Coronary artery (tissue), 2 donors: ENCODE measurements around the gene FASTK.

ENCODE experiments used
- DNase-seq: peaks from one replicate; pipeline ENCODE4 v3.0.0-alpha.2; 2017; ENCODE audit warnings: low spot score
- H3K27ac ChIP-seq, 2 donors: fragments of 200-600 bp; sonication (generic); one replicate each; pipeline ENCODE4 v1.5.1; 2016 to 2019
- H3K4me3 ChIP-seq: fragments of 200-600 bp; sonication (generic); 2 replicates; pipeline ENCODE4 v1.5.1; 2016; ENCODE audit warnings: mild to moderate bottlenecking, moderate library complexity
- TF ChIP-seq, protein P1 (sequence below): fragments of 200-600 bp; sonication (generic); IDR thresholded peaks from one replicate; pipeline ENCODE4 v1.5.1; 2019; ENCODE audit warnings: antibody characterized with exemption

FASTK gene

GRCh38 chr7:151125846-151126481 is 45.4 kb upstream of the FASTK start:
- DNase-seq: no peak
- TF ChIP-seq, protein P1, sequence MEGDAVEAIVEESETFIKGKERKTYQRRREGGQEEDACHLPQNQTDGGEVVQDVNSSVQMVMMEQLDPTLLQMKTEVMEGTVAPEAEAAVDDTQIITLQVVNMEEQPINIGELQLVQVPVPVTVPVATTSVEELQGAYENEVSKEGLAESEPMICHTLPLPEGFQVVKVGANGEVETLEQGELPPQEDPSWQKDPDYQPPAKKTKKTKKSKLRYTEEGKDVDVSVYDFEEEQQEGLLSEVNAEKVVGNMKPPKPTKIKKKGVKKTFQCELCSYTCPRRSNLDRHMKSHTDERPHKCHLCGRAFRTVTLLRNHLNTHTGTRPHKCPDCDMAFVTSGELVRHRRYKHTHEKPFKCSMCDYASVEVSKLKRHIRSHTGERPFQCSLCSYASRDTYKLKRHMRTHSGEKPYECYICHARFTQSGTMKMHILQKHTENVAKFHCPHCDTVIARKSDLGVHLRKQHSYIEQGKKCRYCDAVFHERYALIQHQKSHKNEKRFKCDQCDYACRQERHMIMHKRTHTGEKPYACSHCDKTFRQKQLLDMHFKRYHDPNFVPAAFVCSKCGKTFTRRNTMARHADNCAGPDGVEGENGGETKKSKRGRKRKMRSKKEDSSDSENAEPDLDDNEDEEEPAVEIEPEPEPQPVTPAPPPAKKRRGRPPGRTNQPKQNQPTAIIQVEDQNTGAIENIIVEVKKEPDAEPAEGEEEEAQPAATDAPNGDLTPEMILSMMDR: no peak
- Histone ChIP-seq H3K4me3 (peak overlapping the region; percentile 70), H3K27ac (no peak overlapping the region)

GRCh38 chr7:151125470-151125845 is 44.8 kb upstream of the FASTK start:
- TF ChIP-seq, protein P1: no peak
- peak overlapping the region; percentile 70 for H3K4me3 ChIP-seq
- no peak for DNase-seq
- no peak overlapping the region for H3K27ac ChIP-seq

DNA sequence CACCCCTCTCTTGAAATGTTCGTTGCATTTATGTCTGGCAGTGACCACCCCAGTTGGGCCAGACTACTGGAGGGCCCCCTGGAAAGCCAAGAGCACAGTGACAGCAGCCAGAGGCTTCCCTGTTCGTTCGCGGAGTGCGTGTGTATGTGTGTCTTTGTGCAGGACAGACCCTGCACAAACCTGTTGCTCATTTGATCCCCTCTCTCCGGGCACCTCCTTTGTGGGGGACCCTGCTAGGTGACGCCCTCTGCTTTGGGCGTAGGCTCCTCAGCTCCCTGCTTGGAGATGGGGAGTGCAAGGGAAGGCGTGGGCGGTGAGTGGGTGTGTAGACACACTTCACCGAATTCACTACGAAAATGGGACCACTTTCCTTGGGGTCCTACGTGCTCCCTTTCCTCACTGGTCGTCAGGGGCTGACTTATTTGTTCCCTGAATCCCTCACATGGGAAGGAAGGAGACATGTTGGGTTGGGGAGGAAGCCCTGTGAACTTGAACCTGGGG is 44.3 kb upstream of the FASTK start:
- TF ChIP-seq, protein P1: no peak
- peak overlapping the region; percentile 70 for H3K4me3 ChIP-seq
- DNase-seq: no peak
- no peak overlapping the region for H3K27ac ChIP-seq

DNA sequence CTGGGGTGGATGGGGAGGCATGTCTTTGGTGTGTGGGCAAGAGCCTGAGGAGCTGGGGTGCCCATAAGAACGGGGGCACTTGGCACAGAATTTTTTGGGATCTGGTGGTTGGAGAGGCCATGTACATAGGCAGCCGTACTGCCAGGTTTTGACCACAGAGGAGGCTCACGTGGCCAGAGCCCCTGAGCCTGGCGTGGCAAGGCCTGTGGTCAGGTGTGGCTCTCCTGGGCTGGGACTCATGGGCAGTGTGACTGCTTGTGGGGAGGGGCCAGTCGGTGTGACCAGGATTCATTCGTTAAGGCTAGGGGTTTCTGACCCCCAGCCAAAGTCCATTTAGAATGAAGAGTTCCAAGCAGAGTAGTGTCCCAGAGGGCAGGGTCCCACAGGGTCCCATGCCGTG is 43.9 kb upstream of the FASTK start:
- H3K4me3 ChIP-seq: no peak overlapping the region
- no peak overlapping the region for H3K27ac ChIP-seq
- no peak for DNase-seq
- TF ChIP-seq, protein P1: no peak

DNA sequence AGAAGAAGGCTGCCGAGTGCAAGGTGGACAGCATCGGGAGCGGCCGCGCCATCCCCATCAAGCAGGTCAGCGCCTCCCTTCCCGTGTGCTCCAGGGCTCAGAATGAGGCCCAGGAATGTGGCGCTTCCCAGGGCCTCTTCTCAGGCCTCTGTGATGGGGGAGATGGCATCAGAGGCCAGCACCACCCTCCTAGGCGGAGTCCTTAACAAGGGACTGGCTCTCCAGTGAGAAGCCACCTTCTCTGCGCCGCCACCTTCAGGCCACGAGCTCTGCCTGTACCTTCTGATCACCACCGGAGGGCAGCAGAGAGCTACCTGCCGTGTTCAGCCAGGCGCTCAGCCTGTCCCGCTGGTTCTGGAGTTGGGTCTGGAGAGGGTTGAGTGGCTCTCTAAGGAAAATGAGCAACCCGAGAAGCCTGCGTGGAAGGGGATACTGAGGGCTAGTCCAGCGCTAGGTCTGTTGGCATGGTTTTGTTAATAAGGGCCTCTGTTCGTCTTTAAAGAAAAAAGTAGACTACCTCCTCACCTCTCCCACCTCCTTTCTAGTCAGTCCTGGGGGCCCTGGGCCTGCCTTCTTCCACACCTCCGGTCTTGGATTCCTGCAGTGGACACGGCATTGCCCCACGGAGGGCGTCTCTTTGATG is 43.3 kb upstream of the FASTK start:
- peak; percentile 83 for DNase-seq
- TF ChIP-seq, protein P1: peak; percentile 96
- Histone ChIP-seq H3K4me3 (no peak overlapping the region), H3K27ac (no peak overlapping the region)

GRCh38 chr7:151123158-151123821 is 42.7 kb upstream of the FASTK start:
- no peak overlapping the region for H3K27ac ChIP-seq
- TF ChIP-seq, protein P1: no peak
- DNase-seq: no peak
- no peak overlapping the region for H3K4me3 ChIP-seq
